Osteoblast (primary cell): Measurements from ENCODE around the gene POPDC2. TPM values are rescaled to one million over a fixed set of nuclear protein-coding genes. Genes with fewer than 3 reads are reported as not detected.
A peak's percentile ranks its signal among the peaks of the same experiment; 100 is the strongest.
"Not testable (repeated sequence)": the region's sequence is repeated elsewhere in the genome, so short reads cannot be mapped to it uniquely, and the experiment has no call there.

ENCODE experiments used
- DNase-seq: peaks from one replicate; pipeline ENCODE4 v3.0.0; 2011; ENCODE audit warnings: low spot score, mixed read lengths; ENCODE audit not compliant: insufficient read length; ENCODE audit errors: missing footprints
- H2AFZ ChIP-seq: 2 replicates; pipeline ENCODE4 v1.6.0; 2011; ENCODE audit warnings: mild to moderate bottlenecking, low read length
- H3K27ac ChIP-seq: 2 replicates; pipeline ENCODE4 v1.5.1; 2011; ENCODE audit warnings: mild to moderate bottlenecking, low read depth, low read length, moderate library complexity
- H3K27me3 ChIP-seq: 2 replicates; pipeline ENCODE4 v1.6.0; 2012; ENCODE audit warnings: mild to moderate bottlenecking, control low read depth, inconsistent platforms, low read length, moderate library complexity; ENCODE audit not compliant: insufficient read depth
- H3K36me3 ChIP-seq: 2 replicates; pipeline ENCODE4 v1.5.1; 2011; ENCODE audit warnings: mild to moderate bottlenecking, low read length, control low read depth, moderate library complexity; ENCODE audit not compliant: insufficient read depth
- H3K4me1 ChIP-seq: 2 replicates; pipeline ENCODE4 v1.5.1; 2011; ENCODE audit warnings: mild to moderate bottlenecking, low read length, control low read depth, moderate library complexity; ENCODE audit not compliant: insufficient read depth
- H3K4me2 ChIP-seq: 2 replicates; pipeline ENCODE4 v1.6.0; 2011; ENCODE audit warnings: mild to moderate bottlenecking, low read length; ENCODE audit not compliant: insufficient read depth
- H3K4me3 ChIP-seq: fragments of 200-600 bp; sonication (generic); 3 replicates; pipeline ENCODE4 v1.5.1; 2012; ENCODE audit warnings: mild to moderate bottlenecking, low read length, inconsistent platforms; ENCODE audit not compliant: insufficient read depth
- H3K79me2 ChIP-seq: 2 replicates; pipeline ENCODE4 v1.6.0; 2012; ENCODE audit warnings: mild to moderate bottlenecking, low read length, control low read depth, inconsistent platforms; ENCODE audit not compliant: insufficient read depth
- H3K9me3 ChIP-seq: 2 replicates; pipeline ENCODE4 v1.5.1; 2011; ENCODE audit warnings: low read depth, low read length, control low read depth
- H4K20me1 ChIP-seq: 2 replicates; pipeline ENCODE4 v1.6.0; 2012; ENCODE audit warnings: mild to moderate bottlenecking, low read length, control low read depth; ENCODE audit not compliant: insufficient read depth
- CTCF ChIP-seq: IDR thresholded peaks from 2 replicates; pipeline ENCODE4 v1.5.1; 2011; ENCODE audit warnings: mild to moderate bottlenecking, low read depth, low read length, moderate library complexity; ENCODE audit errors: extremely low read depth
- total RNA-seq: library from RNA; depleted of rRNA; stranded (reverse); fragments of >200 nt; gene quantifications from 2 replicates; pipeline ENCODE4 v1.2.3, GENCODE V29; 2012

Gene POPDC2
- total RNA-seq, 1 donor = 1.1 TPM

DNA sequence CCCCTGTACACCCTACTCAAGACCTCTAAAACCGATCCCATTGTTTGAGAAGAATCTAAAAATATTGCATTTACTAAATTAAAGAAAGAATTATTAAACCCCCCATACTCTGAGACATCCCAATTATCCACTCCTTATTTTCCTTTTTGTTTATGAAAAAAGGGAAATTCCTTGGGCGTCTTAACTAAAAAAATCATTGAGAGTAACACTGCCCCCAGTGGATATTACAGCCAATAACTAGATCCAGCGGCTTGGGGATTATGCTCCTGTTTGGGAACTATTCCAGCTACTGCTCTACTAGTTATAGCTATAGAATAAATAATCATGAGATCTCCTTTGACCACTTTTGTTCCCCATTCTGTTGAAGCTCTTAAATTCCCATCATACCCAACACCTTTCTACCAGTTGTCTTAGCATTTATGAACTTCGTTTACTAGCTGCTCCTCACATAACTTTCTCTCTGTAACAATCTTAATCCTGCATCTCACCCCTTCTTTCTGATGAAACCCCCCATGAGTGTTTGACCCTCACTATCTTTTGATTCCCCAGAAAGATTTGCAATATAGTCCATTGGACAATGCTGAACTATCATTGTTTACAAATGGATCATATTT lies 29.8 kb upstream of the POPDC2 start:
- peak; percentile 73 for TF ChIP-seq CTCF
- Histone ChIP-seq H3K4me1 (no peaks in the 10 kb centered on the region), H2AFZ (no peak overlapping the region), H3K27me3 (no peaks in the 10 kb centered on the region), H3K9me3 (no peaks in the 10 kb centered on the region), H3K4me3 (no peak overlapping the region), H3K4me2 (no peak overlapping the region), H3K79me2 (no peaks in the 10 kb centered on the region), H3K27ac (no peak overlapping the region), H3K36me3 (no peaks in the 10 kb centered on the region), H4K20me1 (no peaks in the 10 kb centered on the region)
- peak; percentile 14 for DNase-seq

- Histone ChIP-seq H3K4me2 (no peak overlapping the region), H3K36me3 (no peaks in the 10 kb centered on the region), H3K9me3 (no peaks in the 10 kb centered on the region), H2AFZ (no peak overlapping the region), H3K4me3 (no peak overlapping the region), H3K4me1 (no peaks in the 10 kb centered on the region), H3K79me2 (no peaks in the 10 kb centered on the region), H3K27me3 (no peaks in the 10 kb centered on the region), H4K20me1 (no peaks in the 10 kb centered on the region), H3K27ac (no peak overlapping the region)
- no peak for DNase-seq
- no peak for TF ChIP-seq CTCF
These were observed 23.0 kb upstream of the POPDC2 start for GRCh38 chr3:119683421-119683820.

DNA sequence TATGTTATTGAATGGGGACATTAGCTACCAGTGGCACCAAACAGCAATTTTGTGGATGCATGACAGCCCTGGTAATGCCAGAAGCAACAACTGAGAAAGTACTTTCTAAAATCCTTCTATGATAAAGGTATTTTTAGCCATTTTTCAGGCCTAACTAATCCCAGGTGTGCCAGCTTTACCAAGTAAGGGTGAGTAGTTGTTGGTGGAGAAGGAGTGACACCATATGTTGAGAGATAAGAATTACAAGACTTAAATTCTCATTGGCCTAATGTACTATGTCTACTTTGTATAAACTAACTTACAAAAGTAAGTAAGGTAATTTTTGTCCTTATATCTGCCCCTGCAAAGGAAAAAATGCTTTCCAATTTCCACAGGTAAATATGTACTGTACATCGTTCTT lies 20.9 kb upstream of the POPDC2 start:
- H3K4me1 ChIP-seq = peaks cover 7% of the 10 kb centered on the region
- no peaks in the 10 kb centered on the region for H3K27me3 ChIP-seq
- no peaks in the 10 kb centered on the region for H3K9me3 ChIP-seq
- no peak overlapping the region for H3K4me3 ChIP-seq
- H4K20me1 ChIP-seq = no peaks in the 10 kb centered on the region
- TF ChIP-seq CTCF = peak; percentile 64
- no peaks in the 10 kb centered on the region for H3K36me3 ChIP-seq
- no peak overlapping the region for H3K4me2 ChIP-seq
- H2AFZ ChIP-seq = no peak overlapping the region
- H3K79me2 ChIP-seq = peaks cover 4% of the 10 kb centered on the region
- no peak overlapping the region for H3K27ac ChIP-seq
- DNase-seq = peak; percentile 72

GRCh38 chr3:119679874-119680273 lies 19.5 kb upstream of the POPDC2 start:
- DNase-seq = no peak
- Histone ChIP-seq H3K4me2 (no peak overlapping the region), H3K9me3 (no peaks in the 10 kb centered on the region), H3K27ac (no peak overlapping the region), H3K36me3 (peaks cover 2% of the 10 kb centered on the region), H3K27me3 (no peaks in the 10 kb centered on the region), H3K79me2 (peaks cover 12% of the 10 kb centered on the region), H2AFZ (peak overlapping the region; percentile 58), H3K4me3 (no peak overlapping the region), H3K4me1 (peaks cover 13% of the 10 kb centered on the region), H4K20me1 (no peaks in the 10 kb centered on the region)
- no peak for TF ChIP-seq CTCF

DNA sequence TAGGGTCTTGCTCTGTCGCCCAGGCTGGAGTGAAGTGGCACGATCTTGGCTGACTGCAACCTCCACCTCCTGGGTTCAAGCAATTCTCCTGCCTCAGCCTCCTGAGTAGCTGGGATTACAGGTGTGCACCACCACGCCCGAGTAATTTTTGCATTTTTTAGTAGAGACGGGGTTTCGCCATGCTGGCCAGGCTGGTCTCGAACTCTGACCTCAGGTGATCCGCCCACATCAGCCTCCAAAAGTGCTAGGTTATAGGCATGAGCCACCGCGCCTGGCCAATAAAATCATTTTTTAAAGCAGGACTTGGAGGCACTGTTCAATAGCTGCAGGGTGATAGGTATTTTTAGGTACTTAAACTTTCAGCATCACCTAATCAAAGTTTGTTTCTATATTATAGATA lies 17.8 kb upstream of the POPDC2 start:
- not testable (repeated sequence) for H4K20me1 ChIP-seq, H2AFZ ChIP-seq, H3K27ac ChIP-seq, DNase-seq, H3K9me3 ChIP-seq, H3K4me3 ChIP-seq, H3K4me2 ChIP-seq, H3K27me3 ChIP-seq
- Histone ChIP-seq H3K36me3 (peaks cover 14% of the 10 kb centered on the region), H3K79me2 (peaks cover 12% of the 10 kb centered on the region), H3K4me1 (peaks cover 13% of the 10 kb centered on the region)
